H1 (cell line): ENCODE measurements around the gene OLFM3. TPM values are rescaled to one million over a fixed set of nuclear protein-coding genes. Genes with fewer than 3 reads are reported as not detected.
A peak's percentile ranks its signal among the peaks of the same experiment; 100 is the strongest.

ENCODE experiments used
- CTCF ChIA-PET: fragments of 300-600 bp; sonication (Branson Sonifier 250); formaldehyde crosslinking; loops from one replicate; lab custom pipeline; 2021; ENCODE audit not compliant: partially characterized antibody; lab: Charles Lee
- POLR2A ChIA-PET: fragments of 300-600 bp; sonication (Branson Sonifier 250); formaldehyde crosslinking; loops from one replicate; lab custom pipeline; 2021; ENCODE audit warnings: inconsistent platforms; ENCODE audit not compliant: partially characterized antibody; lab: Charles Lee
- DNase-seq, 2 experiments: peaks; one replicate each; pipeline versions ENCODE4 v3.0.0 to v3.0.0-alpha.2; 2010 to 2022; ENCODE audit warnings: low spot score in 2 of 2, low read depth in 1 of 2, mixed read lengths in 1 of 2
- FAIRE-seq: peaks from 2 replicates; lab custom pipeline; 2011; peaks lifted over from hg19 to GRCh38; lab: Jason Lieb, UNC
- H2AFZ ChIP-seq: 2 replicates; pipeline ENCODE4 v1.8.1; 2012; ENCODE audit warnings: low read length, inconsistent platforms
- H2AK5ac ChIP-seq: 2 replicates; pipeline ENCODE4 v1.6.1; 2013; ENCODE audit warnings: low read depth, low read length
- H2BK120ac ChIP-seq: replicated peaks from 2 replicates; pipeline ENCODE3; 2013; ENCODE audit warnings: low read depth, low read length, inconsistent platforms
- H2BK12ac ChIP-seq: 2 replicates; pipeline ENCODE4 v1.6.1; 2013; ENCODE audit warnings: low read depth, low read length
- H2BK15ac ChIP-seq: 2 replicates; pipeline ENCODE4 v1.6.1; 2013; ENCODE audit warnings: low read length
- H2BK20ac ChIP-seq: 2 replicates; pipeline ENCODE4 v1.6.1; 2013; ENCODE audit warnings: low read length
- H2BK5ac ChIP-seq: 2 replicates; pipeline ENCODE4 v1.6.1; 2013; ENCODE audit warnings: low read depth, low read length
- H3K14ac ChIP-seq: 2 replicates; pipeline ENCODE4 v1.6.1; 2013; ENCODE audit warnings: inconsistent platforms; ENCODE audit not compliant: insufficient read length
- H3K18ac ChIP-seq: 2 replicates; pipeline ENCODE4 v1.6.1; 2013; ENCODE audit warnings: low read length; ENCODE audit errors: extremely low read depth
- H3K23ac ChIP-seq: 2 replicates; pipeline ENCODE4 v1.6.1; 2013; ENCODE audit warnings: inconsistent platforms; ENCODE audit not compliant: insufficient read length
- H3K23me2 ChIP-seq: 2 replicates; pipeline ENCODE4 v1.6.1; 2013; ENCODE audit warnings: low read depth, low read length
- H3K27ac ChIP-seq: 2 replicates; pipeline ENCODE4 v1.6.1; 2011; ENCODE audit warnings: low read depth, low read length, inconsistent platforms
- H3K27me3 ChIP-seq, 4 experiments: replicated peaks in 1 of 4; 1 replicate in 1 of 4; 2 replicates in 3 of 4; pipeline versions ENCODE4 v1.6.1 to v1.8.1; 2011 to 2013; ENCODE audit warnings: low read length in 3 of 4, mild to moderate bottlenecking in 3 of 4, inconsistent platforms in 2 of 4, mixed read lengths in 2 of 4, moderate library complexity in 1 of 4; ENCODE audit not compliant: control insufficient read depth in 3 of 4, insufficient read depth in 3 of 4; ENCODE audit errors: extremely low read depth in 1 of 4
- H3K36me3 ChIP-seq, 4 experiments: 2 replicates each; pipeline versions ENCODE4 v1.6.1 to v1.8.1; 2011 to 2013; ENCODE audit warnings: mild to moderate bottlenecking in 4 of 4, low read length in 3 of 4, moderate library complexity in 2 of 4, control low read depth in 1 of 4, inconsistent platforms in 1 of 4; ENCODE audit not compliant: insufficient read depth in 4 of 4, control insufficient read depth in 2 of 4
- H3K4ac ChIP-seq: replicated peaks from 2 replicates; pipeline ENCODE3; 2013; ENCODE audit warnings: low read length, low read depth, mixed read lengths, inconsistent platforms; ENCODE audit not compliant: insufficient read length
- H3K4me1 ChIP-seq, 4 experiments: replicated peaks in 1 of 4; 1 replicate in 1 of 4; 2 replicates in 3 of 4; pipeline versions ENCODE4 v1.6.1 to v1.8.1; 2011 to 2013; ENCODE audit warnings: low read length in 3 of 4, inconsistent platforms in 2 of 4, mixed read lengths in 1 of 4; ENCODE audit not compliant: insufficient read depth in 4 of 4, control insufficient read depth in 3 of 4
- H3K4me2 ChIP-seq, 2 experiments: 2 replicates each; pipeline versions ENCODE4 v1.6.1 to v1.8.1; 2011 to 2013; ENCODE audit warnings: low read depth in 2 of 2, low read length in 2 of 2, control low read depth in 1 of 2, inconsistent platforms in 1 of 2, mild to moderate bottlenecking in 1 of 2; ENCODE audit not compliant: insufficient read depth in 1 of 2
- H3K4me3 ChIP-seq, 4 experiments: fragments of 200-600, 300-600 bp in 1 of 4; sonication (generic), shearing (Covaris generic), sonication (Bioruptor Twin) in 1 of 4; 2 replicates each; pipeline versions ENCODE4 v1.5.1 to v1.8.1; 2011 to 2016; ENCODE audit warnings: low read length in 4 of 4, low read depth in 3 of 4, control low read depth in 2 of 4, inconsistent platforms in 2 of 4, mild to moderate bottlenecking in 2 of 4, mixed read lengths in 1 of 4, moderate library complexity in 1 of 4; ENCODE audit not compliant: insufficient read depth in 2 of 4; ENCODE audit errors: extremely low read depth in 1 of 4
- H3K56ac ChIP-seq: replicated peaks from 2 replicates; pipeline ENCODE3; 2013; ENCODE audit warnings: low read depth, mild to moderate bottlenecking, mixed read lengths, low read length, inconsistent platforms; ENCODE audit not compliant: insufficient read length
- H3K79me1 ChIP-seq: 2 replicates; pipeline ENCODE4 v1.6.1; 2013; ENCODE audit warnings: low read depth, low read length, control low read depth
- H3K79me2 ChIP-seq, 2 experiments: 2 replicates each; pipeline versions ENCODE4 v1.6.1 to v1.8.1; 2012 to 2013; ENCODE audit warnings: low read length in 2 of 2, mild to moderate bottlenecking in 2 of 2, inconsistent platforms in 1 of 2; ENCODE audit not compliant: insufficient read depth in 2 of 2, control insufficient read depth in 1 of 2
- H3K9ac ChIP-seq, 4 experiments: replicated peaks in 1 of 4; 1 replicate in 1 of 4; 2 replicates in 3 of 4; pipeline versions ENCODE4 v1.6.1 to v1.8.1; 2011 to 2013; ENCODE audit warnings: low read depth in 3 of 4, low read length in 3 of 4, control low read depth in 2 of 4, mild to moderate bottlenecking in 2 of 4, moderate library complexity in 2 of 4, inconsistent platforms in 1 of 4; ENCODE audit errors: extremely low read depth in 1 of 4
- H3K9me3 ChIP-seq, 2 experiments: 2 replicates each; pipeline versions ENCODE4 v1.6.1 to v1.8.1; 2012 to 2013; ENCODE audit warnings: mild to moderate bottlenecking in 2 of 2, moderate library complexity in 2 of 2, control low read depth in 1 of 2, inconsistent platforms in 1 of 2, low read depth in 1 of 2, low read length in 1 of 2, mixed read lengths in 1 of 2; ENCODE audit not compliant: insufficient read depth in 2 of 2
- H4K20me1 ChIP-seq, 2 experiments: replicated peaks in 1 of 2; 2 replicates each; pipeline versions ENCODE3 to v1.8.1; 2011 to 2013; ENCODE audit warnings: inconsistent platforms in 2 of 2, low read length in 2 of 2, mild to moderate bottlenecking in 1 of 2; ENCODE audit not compliant: insufficient read depth in 2 of 2, control insufficient read depth in 1 of 2
- H4K5ac ChIP-seq: 2 replicates; pipeline ENCODE4 v1.6.1; 2013; ENCODE audit warnings: low read length, low read depth, mixed read lengths, inconsistent platforms; ENCODE audit not compliant: insufficient read length
- H4K8ac ChIP-seq: 2 replicates; pipeline ENCODE4 v1.8.0; 2013; ENCODE audit warnings: mild to moderate bottlenecking, moderate library complexity, low read length, inconsistent platforms; ENCODE audit not compliant: insufficient read depth; ENCODE audit errors: extremely low read depth
- H4K91ac ChIP-seq: replicated peaks from 2 replicates; pipeline ENCODE3; 2013; ENCODE audit warnings: low read length, mixed read lengths, inconsistent platforms; ENCODE audit not compliant: insufficient read length
- ASH2L ChIP-seq: fragments of 200-600, 300-600 bp; sonication (generic); IDR thresholded peaks from one replicate; pipeline ENCODE4 v1.7.1; 2017; ENCODE audit warnings: low read length
- BACH1 ChIP-seq: IDR thresholded peaks from 2 replicates; pipeline ENCODE4 v1.6.1; 2012; ENCODE audit warnings: low read length, improper control_type of control experiment
- CBX8 ChIP-seq: fragments of 300-800, 300-1000 bp; sonication (generic); IDR thresholded peaks from 2 replicates; pipeline ENCODE4 v1.7.1; 2016; ENCODE audit warnings: low read depth, low read length, borderline replicate concordance
- CTCF ChIP-seq, 3 experiments: IDR thresholded peaks; 1 replicate in 2 of 3; 2 replicates in 1 of 3; pipeline versions ENCODE4 v1.5.1 to v1.6.1; 2011; ENCODE audit warnings: low read length in 3 of 3, mild to moderate bottlenecking in 3 of 3, inconsistent platforms in 2 of 3, low read depth in 1 of 3, moderate library complexity in 1 of 3; ENCODE audit not compliant: insufficient read depth in 1 of 3; ENCODE audit errors: control extremely low read depth in 1 of 3
- HDAC6 ChIP-seq: IDR thresholded peaks from one replicate; pipeline ENCODE4 v1.7.1; 2012; ENCODE audit warnings: low read depth, mild to moderate bottlenecking, inconsistent platforms, low read length, moderate library complexity
- MAX ChIP-seq: IDR thresholded peaks from 2 replicates; pipeline ENCODE4 v1.6.1; 2012; ENCODE audit warnings: inconsistent platforms
- RAD21 ChIP-seq, 2 experiments: IDR thresholded peaks in 1 of 2; conservative IDR thresholded peaks in 1 of 2; 2 replicates each; pipeline ENCODE4 v1.6.1; 2011; ENCODE audit warnings: low read depth in 2 of 2, low read length in 2 of 2, improper control_type of control experiment in 1 of 2, inconsistent platforms in 1 of 2, mild to moderate bottlenecking in 1 of 2, moderate library complexity in 1 of 2
- RXRA ChIP-seq: IDR thresholded peaks from 2 replicates; pipeline ENCODE4 v1.6.1; 2011; ENCODE audit warnings: low read depth, mild to moderate bottlenecking, low read length, moderate library complexity; ENCODE audit not compliant: insufficient read depth
- ZNF274 ChIP-seq: IDR thresholded peaks from 2 replicates; pipeline ENCODE4 v1.7.0; 2012; ENCODE audit warnings: low read length, borderline replicate concordance; ENCODE audit errors: extremely low read depth
- WGBS, 2 experiments: shearing (Covaris generic) in 1 of 2; methylation state at CpG; one replicate each; pipeline versions ENCODE4 v1.1.6 to v1.1.7; 2013 to 2015; ENCODE audit warnings: low lambda C conversion rate in 2 of 2, mixed read lengths in 2 of 2, inconsistent platforms in 1 of 2, low coverage in 1 of 2, missing lambda C conversion rate in 1 of 2; ENCODE audit not compliant: insufficient replicate concordance in 2 of 2, insufficient coverage in 1 of 2, insufficient read length in 1 of 2; ENCODE audit errors: extremely low coverage in 1 of 2, missing lambda C conversion rate in 1 of 2; 5-methylcytosine and 5-hydroxymethylcytosine counted together
- polyA plus RNA-seq, 7 experiments: library from polyadenylated mRNA; depleted of rRNA in 3 of 7; stranded (reverse) in 5 of 7; unstranded in 2 of 7; fragments of >200 nt in 5 of 7; fragments of 200-250 nt in 2 of 7; gene quantifications; 1 replicate in 5 of 7; 2 replicates in 1 of 7; 4 replicates in 1 of 7; pipeline versions ENCODE4 v1.2.1 to v1.2.3, GENCODE V29; 2011 to 2013; ENCODE audit warnings: missing spikeins in 2 of 7, mixed read lengths in 2 of 7
- total RNA-seq: library from RNA; stranded (reverse); fragmentation: NEBNext Ultra II Directional; extraction: Animal tissue kit (Norgen Biotek cat#: 25700); gene quantifications from 2 replicates; pipeline ENCODE4 v1.2.1, GENCODE V29; 2021

OLFM3 gene
- total and polyA plus RNA-seq, 2 of the 8 experiments (the other 6 are each of a cell fraction or from before 2014, with no cell fraction given): 0.30 to 0.32 TPM

GRCh38 chr1:101945884-101946283 is 50.8 kb downstream of the OLFM3 start:
- 88% methylated on average over 1 of the region's 1 CpG; no CpG with 5 or more reads in 1 of the 2 experiments for WGBS, 2 experiments

More at GRCh38 chr1:101945884-101946283, 50.8 kb downstream of the OLFM3 start:
- H2BK12ac ChIP-seq: no peak overlapping the region
- H2BK120ac ChIP-seq: no peak overlapping the region
- H4K5ac ChIP-seq: no peak overlapping the region
- H3K27me3 ChIP-seq: no peaks in the 10 kb centered on the region
- H3K27ac ChIP-seq: no peak overlapping the region
- no peaks in the 10 kb centered on the region for H3K36me3 ChIP-seq
- no peak for DNase-seq
- H3K9ac ChIP-seq: no peak overlapping the region
- TF ChIP-seq ASH2L: no peak
- TF ChIP-seq CBX8: no peak
- TF ChIP-seq MAX: no peak
- TF ChIP-seq RAD21 (IDR thresholded peaks at IDR 0.05 in 1 of 2, conservative IDR thresholded peaks at IDR 0.05 in 1 of 2; ENCODE audit: low read depth in 2 of 2, low read length in 2 of 2): 0 out of 4 replicates have a peak, but pooled peaks of 1 of the 2 experiments have one; percentile 21
- peak in 1 of 3 experiments; percentile 21; a peak in 1 of 4 replicates for TF ChIP-seq CTCF (IDR thresholded peaks at IDR 0.05; ENCODE audit: control extremely low read depth in 1 of 3, insufficient read depth in 1 of 3, low read depth in 1 of 3, low read length in 3 of 3)
- TF ChIP-seq ZNF274: no peak
- no peak for TF ChIP-seq BACH1
- no peak for TF ChIP-seq RXRA
- TF ChIP-seq HDAC6: no peak
- H2BK5ac ChIP-seq: no peak overlapping the region
- H4K20me1 ChIP-seq: no peaks in the 10 kb centered on the region
- no peak overlapping the region for H4K91ac ChIP-seq
- no peak overlapping the region for H2BK20ac ChIP-seq
- no peaks in the 10 kb centered on the region for H3K79me1 ChIP-seq
- H3K14ac ChIP-seq: no peak overlapping the region
- no peak overlapping the region for H3K18ac ChIP-seq
- no peaks in the 10 kb centered on the region for H3K9me3 ChIP-seq
- H3K23ac ChIP-seq: no peak overlapping the region
- H3K4me1 ChIP-seq: no peaks in the 10 kb centered on the region
- no peak overlapping the region for H2AK5ac ChIP-seq
- POLR2A ChIA-PET: no interaction called here
- CTCF ChIA-PET: no interaction called here
- no peak overlapping the region for H3K4me3 ChIP-seq
- peak; percentile 65 for FAIRE-seq
- H2BK15ac ChIP-seq: no peak overlapping the region
- H2AFZ ChIP-seq: no peak overlapping the region
- no peak overlapping the region for H3K4me2 ChIP-seq
- no peak overlapping the region for H4K8ac ChIP-seq
- no peak overlapping the region for H3K56ac ChIP-seq
- H3K4ac ChIP-seq: no peak overlapping the region
- H3K79me2 ChIP-seq: no peaks in the 10 kb centered on the region
- H3K23me2 ChIP-seq: no peaks in the 10 kb centered on the region
